NCI-H226 (cell line): ENCODE results near the gene ZNF468.
"Not testable (repeated sequence)": the region's sequence is repeated elsewhere in the genome, so short reads cannot be mapped to it uniquely, and the experiment has no call there.

Experiments
- DNase-seq: peaks from one replicate; pipeline ENCODE4 v3.0.0-alpha.2; 2015

Gene ZNF468

DNA sequence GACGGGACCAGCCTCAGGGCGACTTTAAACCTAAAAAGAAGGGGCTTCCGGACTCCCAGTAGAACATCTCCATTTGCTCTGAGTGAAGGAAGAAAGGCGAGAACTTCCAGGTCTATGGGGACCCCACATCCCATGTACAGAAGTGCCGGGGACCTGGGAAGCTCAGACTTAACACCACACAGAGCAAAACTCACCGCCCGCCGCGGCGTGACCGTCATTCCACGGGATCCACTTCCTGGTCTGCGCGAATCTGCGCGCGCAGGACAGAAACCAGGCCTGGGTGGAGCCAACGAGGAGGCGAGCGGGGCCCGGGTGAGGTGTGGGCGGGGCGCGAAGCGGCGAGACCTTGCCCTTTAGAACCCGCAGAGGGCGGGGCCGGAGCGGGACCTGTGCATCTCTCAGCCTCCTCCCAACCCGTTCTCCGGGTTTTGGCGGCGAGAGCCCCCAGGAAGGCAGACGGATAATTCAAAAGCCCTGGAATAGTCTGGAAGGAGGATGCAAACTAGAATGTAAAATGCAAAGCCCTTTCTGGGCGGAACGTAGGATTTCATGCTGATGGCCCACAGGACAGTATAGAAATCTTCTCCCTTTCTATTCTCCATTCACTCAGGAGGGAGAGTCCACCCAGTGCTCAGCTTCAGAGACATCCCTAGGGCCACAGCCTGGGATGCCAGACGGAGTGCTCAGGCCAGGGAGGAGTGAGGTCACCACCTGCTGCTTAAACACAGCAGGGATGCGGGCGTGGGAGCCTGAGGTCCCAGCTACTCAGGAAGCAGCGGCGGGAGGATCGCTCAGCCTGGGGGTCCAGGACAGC, at the start of gene ZNF468:
TSS of gene ZNF468 (minus strand) at position 242 of the 814 bp plus-strand sequence. CDS start 3,347 bp downstream, outside the sequence.
- DNase-seq = peak; percentile 50

DNA sequence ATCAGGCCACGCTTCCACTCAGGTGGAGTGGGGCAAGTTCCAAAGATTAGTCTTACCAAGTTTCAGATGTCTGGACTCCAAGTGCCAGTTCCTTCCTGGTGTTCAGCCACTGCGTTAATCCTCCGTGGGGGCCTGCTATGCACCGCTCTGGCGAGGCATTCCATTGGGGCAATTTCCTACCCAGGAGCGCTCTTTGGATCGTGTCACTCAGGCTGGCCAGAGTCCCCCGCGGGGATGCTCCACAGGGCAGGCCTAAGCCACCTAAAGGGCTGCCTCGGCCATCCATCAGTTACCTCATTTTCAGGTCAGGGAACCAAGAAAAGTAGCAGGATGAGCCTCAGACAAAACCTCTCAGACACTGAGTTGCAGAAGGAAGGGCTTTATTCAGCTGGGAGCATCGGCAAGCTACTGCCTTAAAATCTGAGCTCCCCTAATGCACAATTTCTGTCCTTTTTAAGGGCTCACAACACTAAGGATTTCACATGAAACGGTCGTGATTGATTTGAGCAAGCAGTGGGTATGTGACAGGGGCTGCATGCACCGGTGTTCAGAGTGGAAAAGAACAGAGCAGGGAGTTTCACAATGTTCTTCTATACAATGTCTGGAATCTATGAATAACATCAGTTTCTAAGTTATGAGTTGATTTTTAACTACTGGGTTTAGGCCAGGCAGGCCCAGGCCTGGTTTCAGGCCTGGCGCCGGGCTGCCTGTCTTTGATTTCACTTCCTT, 46.8 kb upstream of the ZNF468 start:
- DNase-seq = not testable (repeated sequence)

DNA sequence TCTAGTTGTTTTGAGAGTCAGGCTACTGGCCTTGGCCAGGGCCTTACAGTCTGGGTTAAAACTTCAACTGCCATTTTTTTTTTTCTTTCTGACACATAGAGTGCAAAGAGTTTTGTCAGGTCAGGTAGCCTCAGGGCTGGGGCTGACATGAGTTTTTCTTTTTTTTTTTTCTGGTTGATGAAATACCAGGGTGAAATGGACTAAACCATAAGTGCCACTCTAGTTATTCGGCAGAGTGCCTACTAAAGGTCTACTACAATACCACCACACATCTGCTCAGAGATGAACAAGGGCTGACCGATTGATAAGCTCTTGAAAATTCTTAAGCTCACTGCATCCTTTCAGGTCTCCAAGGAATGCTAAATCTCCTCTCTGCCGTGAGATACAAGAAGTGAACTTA, 44.4 kb upstream of the ZNF468 start:
- DNase-seq = no peak

DNA sequence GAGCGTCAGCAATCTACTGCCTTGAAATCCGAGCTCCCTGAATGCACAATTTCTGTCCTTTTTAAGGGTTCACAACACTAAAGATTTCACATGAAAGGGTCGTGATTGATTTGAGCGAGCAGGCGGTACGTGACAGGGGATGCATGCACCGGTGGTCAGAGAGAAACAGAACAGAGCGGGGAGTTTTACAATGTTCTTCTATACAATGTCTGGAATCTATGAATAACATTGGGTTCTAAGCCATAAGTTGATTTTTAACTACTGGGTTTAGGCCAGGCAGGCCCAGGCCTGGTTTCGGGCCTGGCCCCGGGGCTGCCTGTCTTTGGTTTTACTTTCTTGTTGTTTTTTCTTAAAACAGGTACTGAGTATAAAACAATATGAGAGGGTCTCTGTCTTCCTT, 41.2 kb upstream of the ZNF468 start:
- DNase-seq = not testable (repeated sequence)

DNA sequence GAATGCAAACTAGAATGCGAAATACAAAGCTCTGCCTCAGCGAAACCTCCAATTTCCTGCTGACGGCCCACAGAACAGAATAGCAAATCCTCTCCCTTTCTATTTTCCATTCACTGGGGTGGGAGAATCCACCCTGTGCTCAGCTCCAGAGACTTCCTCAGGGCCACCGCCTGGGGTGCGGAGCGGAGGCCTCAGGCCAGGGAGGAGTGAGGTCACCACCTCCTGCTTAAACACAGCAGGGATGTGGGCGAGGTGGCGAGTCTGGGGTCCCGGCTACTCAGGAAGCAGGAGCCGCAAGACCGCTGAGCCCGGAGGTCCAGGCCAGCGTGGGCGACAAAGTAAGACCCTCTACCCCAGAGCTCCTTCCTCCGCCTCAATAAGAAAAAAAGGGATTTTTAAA, 40.7 kb upstream of the ZNF468 start:
- no peak for DNase-seq

DNA sequence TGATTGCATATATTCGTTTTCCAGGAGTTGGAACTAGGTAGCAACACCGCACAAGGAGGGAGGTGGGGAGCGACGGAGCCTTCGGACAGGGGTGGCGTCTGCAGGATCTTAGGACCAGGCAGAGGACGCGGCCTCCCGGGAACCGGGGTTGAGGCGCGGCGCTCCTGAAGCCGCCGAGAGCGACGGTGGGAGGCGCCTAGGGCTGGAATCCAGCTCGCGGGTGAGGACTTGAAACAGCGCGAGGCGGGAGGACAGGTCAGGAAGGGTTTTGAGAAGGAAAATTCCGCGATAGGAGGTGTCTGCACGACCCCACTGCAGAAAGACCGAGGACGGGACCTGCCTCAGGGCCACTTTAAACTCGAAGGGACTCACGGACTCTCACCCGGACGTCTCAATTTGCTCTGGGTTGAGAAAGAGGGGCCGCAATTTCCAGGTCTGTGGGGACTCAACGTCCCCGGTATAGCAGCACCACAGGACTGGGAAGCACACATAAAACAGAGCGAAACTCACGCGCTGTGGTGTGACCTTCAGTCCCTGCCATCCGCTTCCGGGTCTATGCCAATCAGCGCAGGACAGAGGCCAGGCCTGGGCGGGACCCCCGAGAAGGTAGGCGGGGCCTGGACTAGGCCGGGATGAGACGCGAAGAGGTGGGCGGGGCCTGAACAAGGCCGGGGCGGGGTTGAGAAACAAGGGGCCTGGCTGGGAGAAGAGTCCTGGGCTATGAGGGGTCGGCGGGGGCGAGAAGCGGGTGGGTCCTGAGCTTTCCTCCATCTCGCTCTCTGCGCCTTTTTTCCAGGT, 39.9 kb upstream of the ZNF468 start, which contains the start of gene ZNF320:
TSS of gene ZNF320 (minus strand) at position 498 of the 798 bp plus-strand sequence. CDS start 7,380 bp downstream, outside the sequence.
- DNase-seq = peak; percentile 89

DNA sequence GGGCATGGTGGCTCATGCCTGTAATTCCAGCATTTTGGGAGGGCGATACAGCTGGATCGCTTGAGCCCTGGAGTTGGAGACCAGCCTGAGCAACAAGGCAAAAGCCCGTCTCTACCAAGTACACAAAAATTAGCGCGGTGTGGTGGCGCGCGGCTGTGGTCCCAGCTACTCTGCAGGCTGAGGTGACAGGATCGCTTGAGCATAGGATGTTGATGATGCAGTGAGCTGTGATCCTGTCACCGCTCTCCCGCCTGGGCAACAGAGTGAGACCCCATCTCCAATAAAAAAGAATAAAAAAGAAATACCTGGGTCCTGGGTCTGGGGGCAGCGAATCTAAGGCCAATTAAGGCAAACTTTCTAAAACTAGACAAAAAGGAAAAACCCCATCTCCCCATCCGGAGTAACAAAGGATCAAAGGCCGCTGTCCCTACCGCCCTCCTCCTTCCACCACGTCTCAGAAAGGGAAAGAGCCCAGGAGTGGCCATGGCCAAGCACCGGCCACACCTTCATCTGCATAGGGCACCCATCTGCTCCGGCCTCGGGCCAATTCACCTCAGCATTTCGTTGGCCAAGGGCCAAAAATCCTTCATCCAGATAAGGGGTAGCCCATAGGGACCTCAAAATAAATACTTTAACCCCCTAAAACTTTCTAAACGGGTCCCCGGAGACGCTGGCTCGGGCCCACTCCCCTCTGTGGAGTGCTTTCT, 39.2 kb upstream of the ZNF468 start:
- DNase-seq = peak; percentile 31

DNA sequence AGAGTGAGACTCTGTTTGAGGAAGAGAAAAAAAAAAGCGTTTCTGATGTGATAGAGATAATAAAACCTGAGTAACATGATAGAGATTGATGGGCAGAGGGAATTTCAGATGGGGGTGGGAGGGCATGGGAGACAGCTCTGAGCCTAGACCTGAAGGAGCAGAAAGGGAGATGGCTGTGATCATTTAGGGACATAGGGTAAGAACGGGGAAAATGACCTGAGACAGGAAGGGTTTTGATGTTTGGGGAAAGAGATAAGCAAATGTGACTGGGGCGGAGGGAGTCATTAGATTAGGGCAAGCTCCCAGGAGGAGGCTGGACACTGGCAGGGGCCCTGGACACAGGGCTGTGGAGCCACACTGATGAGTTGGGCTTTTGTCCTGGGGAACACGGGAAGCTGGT, 33.9 kb upstream of the ZNF468 start:
- DNase-seq = no peak

DNA sequence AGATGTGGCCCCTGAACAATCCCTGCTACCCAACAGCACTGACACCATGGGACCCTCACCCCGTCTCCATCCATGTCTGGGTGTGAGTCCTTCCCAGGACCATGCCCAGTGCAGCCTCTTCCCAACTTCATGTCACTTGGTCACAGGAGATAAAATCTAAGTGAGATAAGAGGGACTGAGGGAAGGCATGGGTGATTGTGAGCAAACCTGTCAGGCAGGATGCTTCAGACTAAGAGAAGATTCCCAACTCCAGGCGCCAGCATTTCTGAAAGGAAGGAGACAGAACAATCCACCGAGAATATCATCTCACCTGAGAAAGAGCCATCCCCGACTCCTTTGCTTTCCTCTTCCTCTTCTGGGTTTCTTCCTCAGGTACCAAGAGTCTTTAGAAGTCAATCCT, 32.5 kb upstream of the ZNF468 start:
- no peak for DNase-seq

DNA sequence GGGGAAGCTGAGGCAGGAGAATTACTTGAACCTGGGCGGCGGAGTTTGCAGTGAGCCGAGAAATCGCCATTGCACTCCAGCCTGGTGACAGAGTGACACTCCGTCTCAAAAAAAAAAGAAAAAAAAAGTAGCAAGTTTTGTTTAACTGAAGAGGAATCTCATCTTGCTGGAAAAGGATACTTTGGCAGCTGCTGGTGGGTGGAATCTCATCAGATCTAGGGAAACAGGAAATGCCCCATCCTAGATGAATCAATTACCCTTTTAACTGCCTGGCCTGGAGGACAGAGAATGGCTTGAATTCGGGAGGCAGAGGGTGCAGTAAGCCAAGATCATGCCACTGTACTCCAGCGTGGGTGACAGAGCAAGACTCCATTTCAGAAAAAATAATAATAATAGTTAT, 31.7 kb upstream of the ZNF468 start:
- no peak for DNase-seq

DNA sequence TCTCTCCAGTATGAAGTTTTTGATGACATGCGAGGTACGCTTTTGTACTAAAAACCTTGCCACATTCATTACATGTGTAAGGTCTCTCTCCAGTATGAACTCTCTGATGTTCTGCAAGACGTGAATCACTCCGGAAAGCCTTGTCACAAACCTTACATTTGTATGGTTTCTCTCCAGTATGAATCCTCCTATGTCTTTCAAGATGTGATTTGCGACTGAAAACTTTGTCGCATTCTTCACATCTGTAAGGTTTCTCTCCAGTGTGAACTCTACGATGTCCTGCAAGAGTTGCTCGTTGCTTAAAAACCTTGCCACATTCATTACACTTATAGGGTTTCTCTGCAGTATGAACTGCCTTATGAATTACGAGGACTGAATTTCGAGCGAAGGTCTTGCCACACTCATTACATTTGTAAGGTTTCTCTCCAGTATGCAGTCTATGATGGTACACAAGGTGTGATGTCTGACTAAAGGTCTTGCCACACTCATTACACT, 23.5 kb upstream of the ZNF468 start:
- no peak for DNase-seq

DNA sequence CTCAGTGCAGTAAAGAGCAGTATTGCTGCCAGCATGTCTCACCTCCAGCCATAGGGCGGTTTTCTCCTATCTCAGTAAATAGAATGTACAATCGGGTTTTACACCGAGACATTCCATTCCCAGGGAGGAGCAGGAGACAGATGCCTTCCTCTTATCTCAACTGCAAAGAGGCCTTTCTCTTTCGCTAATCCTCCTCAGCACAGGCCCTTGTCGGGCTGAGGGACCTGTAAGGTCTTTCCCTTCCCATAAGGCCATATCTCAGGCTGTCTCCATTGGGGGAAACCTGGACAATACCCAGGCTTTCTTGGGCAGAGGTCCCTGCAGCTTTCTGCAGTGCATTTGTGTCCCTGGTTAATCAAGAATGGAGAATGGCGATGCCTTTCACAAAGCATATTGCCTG, 15.6 kb upstream of the ZNF468 start:
- DNase-seq = not testable (repeated sequence)

DNA sequence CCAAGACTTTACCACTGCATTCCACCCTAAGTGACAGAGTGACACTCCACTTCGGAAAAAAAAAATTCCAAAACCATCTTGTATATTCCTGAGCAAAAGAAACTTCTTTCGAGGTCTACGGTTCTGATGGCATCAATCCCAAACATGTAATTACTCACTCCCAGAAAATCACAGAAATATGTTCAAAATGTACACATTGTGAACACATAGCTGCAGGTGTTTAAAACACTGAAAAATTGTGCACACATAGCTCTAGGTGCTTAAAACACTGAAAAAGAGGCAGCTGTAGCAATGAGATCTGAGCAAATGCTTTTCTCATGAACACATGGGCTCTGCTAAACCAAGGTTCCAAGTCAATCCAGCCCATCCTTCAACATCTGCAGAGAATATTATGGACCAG, 14.0 kb upstream of the ZNF468 start:
- DNase-seq = no peak

DNA sequence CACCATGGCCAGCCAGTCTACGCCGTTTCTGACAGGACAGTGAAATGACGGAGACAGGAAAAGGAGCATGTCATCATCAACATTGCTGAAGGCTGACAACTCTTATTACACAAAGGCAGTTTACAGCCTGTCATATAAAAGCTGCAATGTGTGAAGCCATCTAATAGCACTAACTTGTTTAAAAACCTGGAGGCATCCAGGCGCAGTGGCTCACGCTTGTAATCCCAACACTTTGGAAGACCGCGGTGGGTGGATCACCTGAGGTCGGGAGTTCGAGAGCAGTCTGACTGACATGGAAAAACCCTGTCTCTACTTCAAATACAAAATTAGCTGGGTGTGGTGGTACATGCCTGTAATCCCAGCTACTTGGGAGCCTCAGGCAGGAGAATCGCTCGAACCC, 10.6 kb upstream of the ZNF468 start:
- DNase-seq = not testable (repeated sequence)

DNA sequence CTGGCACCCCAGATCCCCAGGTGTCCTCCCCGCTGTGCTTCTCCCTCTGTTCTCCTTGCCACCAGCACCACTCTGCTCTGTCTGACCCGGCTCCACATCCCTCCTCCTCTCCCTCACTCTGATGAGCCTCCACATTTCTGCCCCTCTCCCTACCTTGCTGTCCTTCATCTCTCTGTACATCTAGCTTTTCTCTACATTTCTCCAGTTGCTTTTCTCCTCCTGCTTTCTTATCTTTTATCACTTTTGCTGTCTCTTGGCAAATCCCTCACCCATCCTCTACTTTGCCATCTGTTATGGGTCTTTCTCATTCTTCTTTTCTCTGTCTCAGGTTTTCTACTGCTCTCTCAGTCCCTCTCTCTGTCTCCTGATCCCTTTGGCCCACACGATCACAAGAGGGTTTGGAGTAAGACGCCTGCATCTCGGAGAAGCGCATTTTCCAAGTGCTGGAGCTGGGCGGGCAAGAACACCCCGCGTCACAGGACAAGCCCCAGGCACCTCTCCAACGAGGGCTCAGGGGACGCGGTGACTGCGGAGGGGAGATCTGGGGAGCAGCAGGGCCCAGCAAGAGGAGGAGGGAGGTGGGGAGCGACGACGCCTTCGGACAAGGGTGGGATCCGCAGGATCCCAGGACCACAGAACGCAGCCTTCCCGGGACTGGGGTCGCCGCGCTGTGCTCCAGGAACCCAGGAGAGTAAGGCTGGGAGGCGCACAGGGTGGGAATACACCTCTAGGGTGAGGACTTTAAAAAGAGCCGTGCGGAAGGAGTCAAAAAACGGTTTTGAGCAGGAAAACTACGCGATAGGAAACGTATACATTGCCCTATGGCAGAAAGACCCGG, 660 bp downstream of the ZNF468 start:
- DNase-seq = not testable (repeated sequence)

DNA sequence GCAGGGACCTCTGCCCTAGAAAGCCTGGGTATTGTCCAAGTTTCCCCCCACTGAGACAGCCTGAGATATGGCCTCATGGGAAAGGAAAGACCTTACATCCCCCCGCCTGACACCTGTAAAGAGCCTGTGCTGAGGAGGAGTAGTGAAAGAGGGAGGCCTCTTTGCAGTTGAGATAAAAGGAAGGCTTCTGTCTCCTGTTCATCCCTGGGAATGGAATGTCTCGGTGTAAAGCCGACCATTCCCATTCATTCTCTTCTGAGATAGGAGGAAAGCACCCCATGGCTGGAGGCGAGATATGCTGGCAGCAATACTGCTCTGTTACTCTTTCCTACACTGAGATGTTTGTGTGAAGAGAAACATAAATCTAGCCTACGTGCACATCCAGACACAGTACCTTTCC, 10.1 kb downstream of the ZNF468 start:
- DNase-seq = not testable (repeated sequence)

DNA sequence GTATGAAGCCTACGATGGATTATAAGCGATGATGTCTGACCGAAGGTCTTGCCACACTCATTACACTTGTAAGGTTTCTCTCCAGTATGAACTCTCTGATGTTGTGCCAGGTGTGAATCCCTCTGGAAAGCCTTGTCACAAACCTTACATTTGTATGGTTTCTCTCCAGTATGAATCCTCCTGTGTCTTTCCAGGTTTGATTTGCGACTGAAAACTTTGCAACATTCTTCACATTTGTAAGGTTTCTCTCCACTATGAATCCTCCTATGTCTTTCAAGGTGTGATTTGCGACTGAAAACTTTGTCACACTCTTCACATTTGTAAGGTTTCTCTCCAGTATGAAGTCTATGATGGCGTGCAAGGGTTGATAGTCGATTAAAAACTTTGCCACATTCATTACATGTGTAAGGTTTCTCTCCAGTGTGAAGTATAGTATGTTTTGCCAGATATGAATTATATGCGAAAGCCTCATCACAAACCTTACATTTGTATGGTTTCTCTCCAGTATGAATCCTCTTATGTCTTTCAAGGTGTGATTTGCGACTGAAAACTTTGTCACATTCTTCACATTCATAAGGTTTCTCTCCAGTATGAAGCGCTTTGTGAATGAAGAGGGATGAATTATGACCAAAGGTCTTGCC, 16.5 kb downstream of the ZNF468 start:
- not testable (repeated sequence) for DNase-seq

DNA sequence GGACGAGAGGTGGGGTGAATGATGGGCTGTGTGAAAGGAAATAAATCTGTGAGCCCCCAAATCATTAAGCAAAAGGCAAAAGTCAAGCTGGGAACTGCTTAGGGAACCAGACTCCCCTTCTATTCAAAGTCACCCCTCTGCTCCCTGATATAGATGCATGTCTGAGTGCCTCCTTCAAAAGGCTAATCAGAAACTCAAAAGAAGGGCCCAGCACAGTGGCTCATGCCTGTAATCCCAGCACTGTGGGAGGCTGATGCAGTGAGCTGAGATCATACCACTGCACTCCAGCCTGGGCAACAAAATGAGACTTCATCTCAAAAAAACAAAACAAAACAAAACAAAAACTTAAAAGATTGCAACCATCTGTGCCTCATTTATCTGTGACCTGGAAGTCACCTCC, 23.1 kb downstream of the ZNF468 start:
- DNase-seq = not testable (repeated sequence)

DNA sequence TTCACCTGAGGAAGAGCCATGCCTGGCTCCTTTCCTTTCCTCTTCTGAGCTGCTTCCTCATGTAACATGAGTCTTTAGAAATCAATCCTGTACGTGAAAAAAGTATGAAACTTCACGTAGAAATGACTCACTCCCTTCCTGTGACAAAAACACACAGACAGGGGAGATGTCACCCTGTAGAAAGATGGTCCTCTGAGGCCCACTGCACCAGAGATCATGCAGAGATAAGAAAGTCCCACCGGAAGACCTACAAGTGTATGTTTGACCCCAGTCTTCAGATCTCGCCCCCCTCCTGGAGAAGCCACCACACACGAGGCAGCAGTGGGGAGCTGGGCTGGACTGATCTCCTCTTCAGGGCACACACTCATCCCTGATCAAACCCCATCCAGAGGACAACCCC, 23.9 kb downstream of the ZNF468 start:
- not testable (repeated sequence) for DNase-seq

DNA sequence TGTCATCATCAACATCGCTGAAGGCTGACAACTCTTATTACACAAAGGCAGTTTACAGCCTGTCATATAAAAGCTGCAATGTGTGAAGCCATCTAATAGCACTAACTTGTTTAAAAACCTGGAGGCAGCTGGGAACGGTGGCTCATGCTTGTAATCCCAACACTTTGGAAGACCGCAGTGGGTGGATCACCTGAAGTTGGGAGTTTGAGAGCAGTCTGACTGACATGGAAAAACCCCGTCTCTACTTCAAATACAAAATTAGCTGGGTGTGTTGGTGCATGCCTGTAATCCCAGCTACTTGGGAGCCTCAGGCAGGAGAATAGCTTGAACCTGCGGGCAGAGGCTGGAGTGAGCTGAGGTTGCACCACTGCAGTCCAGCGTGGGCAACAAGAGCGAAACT, 27.6 kb downstream of the ZNF468 start:
- not testable (repeated sequence) for DNase-seq

DNA sequence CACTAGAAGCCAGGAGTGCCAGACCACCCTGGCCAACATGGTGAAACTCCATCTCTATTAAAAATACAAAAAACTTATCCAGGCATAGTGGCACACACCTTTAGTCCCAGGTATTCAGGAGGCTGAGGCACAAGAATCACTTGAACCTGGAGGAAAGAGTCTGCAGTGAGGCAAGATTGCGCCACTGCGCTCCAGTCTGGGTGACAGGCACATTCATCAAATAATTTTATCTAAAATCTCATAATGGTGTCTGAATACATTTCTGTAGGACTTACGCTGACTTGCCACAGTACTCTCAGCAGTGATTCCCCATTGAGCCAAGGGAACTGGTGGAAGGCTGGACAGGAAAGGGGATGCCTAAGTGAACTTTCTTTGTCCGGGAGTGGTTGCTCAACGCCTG, 31.7 kb downstream of the ZNF468 start:
- no peak for DNase-seq
